Esophagus muscularis mucosa (tissue), 4 donors: Measurements from ENCODE around the gene CPEB3. TPM values are rescaled to one million over a fixed set of nuclear protein-coding genes. Genes with fewer than 3 reads are reported as not detected.

Experiments used
- DNase-seq: peaks from one replicate; pipeline ENCODE4 v3.0.0-alpha.2; 2017; ENCODE audit errors: extremely low spot score
- H3K27ac ChIP-seq, 4 donors: fragments of 200-600 bp; sonication (generic); replicated peaks in 1 of 4; 1 replicate in 3 of 4; 2 replicates in 1 of 4; pipeline ENCODE4 v1.5.1; 2016 to 2019; ENCODE audit warnings: mild to moderate bottlenecking in 1 of 4
- H3K27me3 ChIP-seq, 4 donors: fragments of 200-600 bp; sonication (generic); one replicate each; pipeline versions ENCODE4 v1.5.1 to v1.6.0; 2016 to 2019
- H3K36me3 ChIP-seq, 4 donors: fragments of 200-600 bp; sonication (generic); one replicate each; pipeline ENCODE4 v1.5.1; 2016 to 2019
- H3K4me1 ChIP-seq, 4 donors: fragments of 200-600 bp; sonication (generic); one replicate each; pipeline ENCODE4 v1.5.1; 2016 to 2019
- H3K4me3 ChIP-seq, 4 donors: fragments of 200-600 bp; sonication (generic); 1 replicate in 2 of 4; 2 replicates in 2 of 4; pipeline ENCODE4 v1.5.1; 2016 to 2019; ENCODE audit warnings: mild to moderate bottlenecking in 4 of 4, moderate library complexity in 1 of 4
- H3K9me3 ChIP-seq, 4 donors: fragments of 200-600 bp; sonication (generic); 1 replicate in 3 of 4; 2 replicates in 1 of 4; pipeline ENCODE4 v1.5.1; 2016 to 2019
- CTCF ChIP-seq, 3 experiments: fragments of 200-600 bp in 2 of 3; fragments of 450-650 bp in 1 of 3; sonication (generic) in 2 of 3; IDR thresholded peaks; one replicate each; pipeline ENCODE4 v1.5.1; 2017 to 2019; ENCODE audit warnings: antibody characterized with exemption in 3 of 3, mild to moderate bottlenecking in 2 of 3, moderate library complexity in 1 of 3
- EP300 ChIP-seq: sonication (generic); formaldehyde crosslinking; IDR thresholded peaks from one replicate; pipeline ENCODE4 v1.6.1; 2017; ENCODE audit warnings: antibody characterized with exemption
- POLR2A ChIP-seq: fragments of 450-650 bp; IDR thresholded peaks from one replicate; pipeline ENCODE4 v1.6.1; 2017; ENCODE audit warnings: antibody characterized with exemption, moderate library complexity, mild to moderate bottlenecking, low read depth
- POLR2AphosphoS5 ChIP-seq, 2 donors: sonication (generic); formaldehyde crosslinking; IDR thresholded peaks; one replicate each; pipeline ENCODE4 v1.6.1; 2017; ENCODE audit warnings: antibody characterized with exemption in 2 of 2
- WGBS: methylation state at CpG from one replicate; pipeline ENCODE4 v1.1.5; 2018; 5-methylcytosine and 5-hydroxymethylcytosine counted together
- intact Hi-C: fragments of 100-400 bp; cut with DNase I; formaldehyde crosslinking; loops from one replicate; pipeline ENCODE4 v1.15.1; 2023
- total RNA-seq, 4 donors: library from RNA; depleted of rRNA; stranded (reverse); fragments of >200 nt; gene quantifications; one replicate each; pipeline versions ENCODE4 v1.1.0 to v1.2.1, GENCODE V29; 2016

CPEB3 gene
- total RNA-seq, 4 donors from 2014 or later = 6.8 to 11.0 (median 10.4) TPM

GRCh38 chr10:92131275-92131820 is 159.5 kb downstream of the CPEB3 start:
- DNase-seq = no peak
- Histone ChIP-seq H3K27ac (no peak overlapping the region), H3K4me1 (peaks cover 7 to 13% (median 10%) of the 10 kb centered on the region in 4 donors), H3K36me3 (no peaks in the 10 kb centered on the region), H3K9me3 (no peaks in the 10 kb centered on the region), H3K4me3 (no peak overlapping the region), H3K27me3 (no peaks in the 10 kb centered on the region)
- 86% methylated on average over 5 of the region's 5 CpGs for WGBS
- intact Hi-C loops = no loop called here
- TF ChIP-seq CTCF (IDR thresholded peaks at IDR 0.05) (no peak), EP300 (no peak), POLR2AphosphoS5 (IDR thresholded peaks at IDR 0.05) (no peak), POLR2A (no peak)

- no peak for TF ChIP-seq POLR2A
- no peak for TF ChIP-seq EP300
- TF ChIP-seq CTCF (IDR thresholded peaks at IDR 0.05) = no peak
- TF ChIP-seq POLR2AphosphoS5 (IDR thresholded peaks at IDR 0.05) = no peak
- no peaks in the 10 kb centered on the region for H3K9me3 ChIP-seq
- no peaks in the 10 kb centered on the region for H3K27me3 ChIP-seq
- H3K4me1 ChIP-seq = peaks cover 13 to 19% (median 16%) of the 10 kb centered on the region in 4 donors
- H3K36me3 ChIP-seq = no peaks in the 10 kb centered on the region
- no peak for DNase-seq
- no peak overlapping the region for H3K27ac ChIP-seq
- intact Hi-C loops = no loop called here
- no peak overlapping the region for H3K4me3 ChIP-seq
Measured at GRCh38 chr10:92130622-92131274, 160.1 kb downstream of the CPEB3 start.

GRCh38 chr10:92126100-92126650 is 164.7 kb downstream of the CPEB3 start:
- Histone ChIP-seq H3K4me1 (peaks cover 54 to 63% (median 58%) of the 10 kb centered on the region in 4 donors), H3K27ac (peak overlapping the region in 3 of 4 donors; percentile 67 to 71 (median 69)), H3K27me3 (no peaks in the 10 kb centered on the region), H3K4me3 (no peak overlapping the region), H3K9me3 (no peaks in the 10 kb centered on the region), H3K36me3 (no peaks in the 10 kb centered on the region)
- DNase-seq = no peak
- no peak for TF ChIP-seq POLR2A
- no peak for TF ChIP-seq CTCF (IDR thresholded peaks at IDR 0.05)
- no peak for TF ChIP-seq EP300
- no peak for TF ChIP-seq POLR2AphosphoS5 (IDR thresholded peaks at IDR 0.05)
- intact Hi-C loops = no loop called here
- WGBS = 39% methylated on average over 2 of the region's 2 CpGs

- peak overlapping the region; percentile 64 to 71 (median 68) for H3K27ac ChIP-seq
- intact Hi-C loops = no loop called here
- no peaks in the 10 kb centered on the region for H3K27me3 ChIP-seq
- TF ChIP-seq POLR2A = no peak
- TF ChIP-seq EP300 = no peak
- no peak for TF ChIP-seq POLR2AphosphoS5 (IDR thresholded peaks at IDR 0.05)
- no peak for TF ChIP-seq CTCF (IDR thresholded peaks at IDR 0.05)
- no peak overlapping the region for H3K4me3 ChIP-seq
- H3K36me3 ChIP-seq = no peaks in the 10 kb centered on the region
- H3K4me1 ChIP-seq = peaks cover 55 to 65% (median 55%) of the 10 kb centered on the region in 4 donors
- no peaks in the 10 kb centered on the region for H3K9me3 ChIP-seq
- no peak for DNase-seq
Measured at GRCh38 chr10:92125144-92125543, 165.7 kb downstream of the CPEB3 start.
